Measurements from ENCODE around the gene HTRA2. TPM values are rescaled to one million over a fixed set of nuclear protein-coding genes. Genes with fewer than 3 reads are reported as not detected.
A peak's percentile ranks its signal among the peaks of the same experiment; 100 is the strongest.

HTRA2 gene
- total RNA-seq, 1 donor from 2014 or later: 53.1 TPM

DNA sequence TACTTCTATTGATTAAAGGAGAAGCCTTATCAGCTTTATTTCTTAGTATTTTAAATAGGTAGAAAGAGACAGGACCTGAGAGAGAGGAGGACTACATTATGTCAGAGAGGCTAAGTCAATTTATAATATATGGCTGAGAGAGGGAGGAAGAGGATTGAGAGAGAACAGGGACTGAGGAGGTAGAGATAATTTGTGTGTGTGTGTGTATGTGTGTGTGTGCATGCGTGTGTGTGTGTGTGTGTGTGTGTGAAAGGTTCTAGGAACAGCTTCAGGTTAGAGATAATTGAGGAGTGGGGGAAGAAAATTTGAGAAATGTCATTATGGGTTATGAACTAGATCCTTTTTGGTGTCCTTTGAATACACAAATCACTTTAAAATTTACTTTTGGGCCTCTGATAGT is 40.0 kb downstream of the HTRA2 start:
- intact Hi-C loops (cut with micrococcal nuclease): loop anchor here (2.0 to 5.0 kb wide), 2 partner anchors 17 to 87 kb away; partner anchors contain the start of genes CCDC142 and TTC31
- H3K9me3 Mint-ChIP-seq: no peaks in the 10 kb centered on the region
- H3K27me3 Mint-ChIP-seq: no peaks in the 10 kb centered on the region
- H3K36me3 Mint-ChIP-seq (ENCODE audit: low read depth): no peaks in the 10 kb centered on the region
- ATAC-seq (ENCODE audit: low read depth): no peak
- peak overlapping the region; percentile 32 for H3K27ac Mint-ChIP-seq
- H3K4me1 Mint-ChIP-seq: peaks cover 20% of the 10 kb centered on the region
- H3K4me3 Mint-ChIP-seq: no peak overlapping the region
- CTCF ChIA-PET: interaction anchor here (1.9 to 3.1 kb wide), 2 partner anchors 18 to 87 kb away, joined by 4 to 16 read pairs; partner anchors contain the start of genes CCDC142 and TTC31
- POLR2A ChIA-PET: interaction anchor here (0.7 to 3.2 kb wide), 2 partner anchors 41 to 141 kb away, joined by 4 to 11 read pairs; partner anchors contain the start of genes AUP1 and HTRA2
- TF ChIP-seq CTCF (IDR thresholded peaks at IDR 0.05): no peak
- no peak for DNase-seq

DNA sequence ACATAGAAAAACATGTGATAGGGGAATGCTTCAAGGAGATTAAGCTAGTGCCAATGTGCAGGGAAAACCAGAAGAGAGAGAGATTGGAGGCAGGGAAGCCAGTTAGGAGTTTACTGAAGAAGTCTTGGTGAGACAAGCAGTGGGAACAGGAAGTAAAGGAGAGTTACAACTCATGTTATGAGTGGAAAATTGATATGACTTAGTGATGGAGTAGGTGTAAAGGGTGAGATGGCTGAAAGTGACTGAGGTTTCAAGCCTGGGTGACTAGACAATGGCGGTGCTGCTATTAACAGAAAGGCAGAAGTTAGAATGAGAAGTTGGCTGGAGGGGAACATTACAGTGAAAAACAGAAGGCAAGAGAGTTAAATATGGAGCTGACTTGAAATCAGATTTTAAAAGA is 41.3 kb downstream of the HTRA2 start:
- H3K9me3 Mint-ChIP-seq: no peaks in the 10 kb centered on the region
- H3K27ac Mint-ChIP-seq: no peak overlapping the region
- peaks cover 24% of the 10 kb centered on the region for H3K4me1 Mint-ChIP-seq
- DNase-seq (no peak), ATAC-seq (ENCODE audit: low read depth) (peak; percentile 86)
- CTCF ChIA-PET: interaction anchor here (0.6 to 3.1 kb wide), 6 partner anchors 14 to 236 kb away, joined by 3 to 16 read pairs (median 4); partner anchors contain the start of genes CCDC142 and TTC31
- H3K27me3 Mint-ChIP-seq: no peaks in the 10 kb centered on the region
- TF ChIP-seq CTCF (IDR thresholded peaks at IDR 0.05): no peak
- H3K36me3 Mint-ChIP-seq (ENCODE audit: low read depth): no peaks in the 10 kb centered on the region
- no peak overlapping the region for H3K4me3 Mint-ChIP-seq
- intact Hi-C loops (cut with micrococcal nuclease): loop anchor here (1.0 to 5.0 kb wide), 3 partner anchors 16 to 89 kb away; partner anchors contain the start of genes CCDC142 and TTC31
- POLR2A ChIA-PET: interaction anchor here (1.0 to 3.2 kb wide), 8 partner anchors 16 to 131 kb away, joined by 3 to 20 read pairs (median 6); partner anchors contain the start of genes AUP1, CCDC142, HTRA2 and LOXL3

GRCh38 chr2:74572178-74572925 is 42.6 kb downstream of the HTRA2 start:
- POLR2A ChIA-PET: interaction anchor here (1.2 to 3.2 kb wide), 5 partner anchors 33 to 132 kb away, joined by 5 to 20 read pairs (median 9); partner anchors contain the start of genes AUP1, HTRA2 and WBP1

GRCh38 chr2:74573747-74574562 is 44.2 kb downstream of the HTRA2 start:
- Mint-ChIP-seq H3K36me3 (ENCODE audit: low read depth) (no peaks in the 10 kb centered on the region), H3K27me3 (no peaks in the 10 kb centered on the region), H3K4me3 (peak overlapping the region; percentile 53), H3K27ac (peak overlapping the region; percentile 89), H3K4me1 (peaks cover 39% of the 10 kb centered on the region), H3K9me3 (no peaks in the 10 kb centered on the region)
- DNase-seq: no peak
- TF ChIP-seq CTCF (IDR thresholded peaks at IDR 0.05): no peak
- ChIA-PET CTCF (interaction anchor here (0.7 to 2.4 kb wide), 4 partner anchors 11 to 324 kb away, joined by 3 to 11 read pairs (median 4); partner anchors contain the start of genes CCDC142 and TTC31), POLR2A (interaction anchor here (0.7 to 2.5 kb wide), 7 partner anchors 14 to 153 kb away, joined by 3 to 6 read pairs (median 5); partner anchors contain the start of genes C2orf81, HTRA2 and WBP1)
- intact Hi-C loops (cut with micrococcal nuclease): loop anchor here (1.0 to 5.0 kb wide), 2 partner anchors 13 to 92 kb away; partner anchors contain the start of genes CCDC142 and TTC31
- ATAC-seq (ENCODE audit: low read depth): peak; percentile 67

More at GRCh38 chr2:74572178-74572925, 42.6 kb downstream of the HTRA2 start:
- CTCF ChIA-PET: interaction anchor here (3.1 kb wide), 1 partner anchor 15 kb away, joined by 16 read pairs; no protein-coding TSS in a partner anchor
- TF ChIP-seq CTCF (IDR thresholded peaks at IDR 0.05): no peak
- intact Hi-C loops (cut with micrococcal nuclease): loop anchor here (5.0 kb wide), 1 partner anchor 90 kb away; the partner anchor contains the start of genes CCDC142 and TTC31
- Mint-ChIP-seq H3K27me3 (no peaks in the 10 kb centered on the region), H3K36me3 (ENCODE audit: low read depth) (no peaks in the 10 kb centered on the region), H3K27ac (no peak overlapping the region), H3K4me1 (peaks cover 34% of the 10 kb centered on the region), H3K4me3 (no peak overlapping the region), H3K9me3 (no peaks in the 10 kb centered on the region)
- DNase-seq (no peak), ATAC-seq (ENCODE audit: low read depth) (no peak)

All from activated B cell treated with CpG ODN at 0.5 μM for 24 hours (primary cell).